Hair follicular keratinocyte (primary cell): ENCODE data around the gene POMC. TPM values are rescaled to one million over a fixed set of nuclear protein-coding genes. Genes with fewer than 3 reads are reported as not detected.

Experiments used
- total RNA-seq: library from RNA; depleted of rRNA; stranded (reverse); fragments of >200 nt; gene quantifications from 2 replicates; pipeline ENCODE4 v1.2.3, GENCODE V29; 2015

The POMC gene
- 0.19 TPM in 1 of 2 replicates, not detected in the other for total RNA-seq

DNA sequence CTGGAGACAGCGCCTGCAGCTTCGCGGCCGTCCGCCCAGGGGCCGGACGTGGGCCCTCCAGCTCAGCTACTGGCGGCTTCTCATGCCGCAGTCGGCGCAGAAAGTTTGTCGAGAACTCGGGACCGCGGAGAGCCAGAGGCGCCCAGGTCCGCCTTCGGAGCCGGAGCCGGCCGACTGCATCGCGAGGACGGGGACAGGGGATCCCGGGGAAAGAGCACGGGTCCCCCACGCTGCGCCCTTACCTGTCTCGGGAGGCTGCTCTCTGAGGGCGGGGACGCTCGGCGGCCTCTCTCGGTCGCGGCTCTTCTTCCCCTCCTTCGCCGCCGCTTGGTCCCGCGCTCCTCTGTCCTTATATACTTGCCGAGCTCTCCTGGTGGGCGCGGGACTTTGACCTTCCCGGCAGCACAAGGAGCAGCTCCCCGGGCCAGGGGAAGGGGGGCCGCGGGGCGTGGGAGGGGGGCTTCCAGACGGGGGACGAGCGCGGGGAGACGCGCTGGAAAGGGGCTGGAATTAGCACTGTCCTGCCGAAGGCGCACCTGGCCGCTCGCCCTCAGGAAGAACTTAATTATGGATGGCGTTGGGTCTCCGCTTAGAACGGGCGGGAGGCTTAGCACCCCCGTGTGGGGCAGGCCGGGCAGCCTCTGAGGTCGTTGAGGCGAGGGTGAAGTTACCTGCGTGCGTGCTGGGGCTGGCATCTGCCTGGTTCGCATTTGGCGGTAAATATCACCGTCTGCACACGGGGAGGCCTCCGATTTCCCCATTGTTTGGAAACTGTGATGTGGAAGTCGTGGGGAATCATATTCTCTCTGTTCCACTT lies at the start of gene POMC:
POMC (minus strand) TSS at position 325 of the 817 bp plus-strand sequence. CDS start 3,808 bp downstream, outside the sequence.

Other genes starting within 250 kb of the POMC start
- 37.5 and 46.3 TPM in 2 replicates for gene ADCY3, start 248.3 kb downstream of the POMC start, total RNA-seq
- gene DNAJC27, start 196.6 kb downstream of the POMC start, total RNA-seq: 0.91 and 7.0 TPM in 2 replicates
- gene EFR3B, start 126.5 kb downstream of the POMC start, total RNA-seq: 0.55 and 0.61 TPM in 2 replicates
- 4.8 and 11.8 TPM in 2 replicates for gene DNMT3A, start 173.3 kb upstream of the POMC start, total RNA-seq